Neural cell (in vitro differentiated cells): ENCODE results near the gene DGKD. TPM values are rescaled to one million over a fixed set of nuclear protein-coding genes. Genes with fewer than 3 reads are reported as not detected.

ENCODE experiments used
- H2AFZ ChIP-seq: fragments of 200-600, 300-800 bp; sonication (generic), shearing (Covaris generic); 2 replicates; pipeline ENCODE4 v1.6.0; 2014; ENCODE audit warnings: low read depth, mild to moderate bottlenecking, antibody characterized with exemption, low read length, moderate library complexity
- H3F3A ChIP-seq: fragments of 200-600 bp; shearing (Covaris generic); 2 replicates; pipeline ENCODE4 v1.6.1; 2016; ENCODE audit warnings: mild to moderate bottlenecking, moderate library complexity, mixed read lengths, antibody characterized with exemption, low read length; ENCODE audit not compliant: insufficient read depth, poor library complexity, severe bottlenecking
- H3K27ac ChIP-seq: fragments of 200-600, 300-800 bp; sonication (generic), shearing (Covaris generic); 2 replicates; pipeline ENCODE4 v1.5.1; 2014; ENCODE audit warnings: mild to moderate bottlenecking, low read length, moderate library complexity
- H3K27me3 ChIP-seq: fragments of 300-800, 200-600 bp; sonication (generic), shearing (Covaris generic); 2 replicates; pipeline ENCODE4 v1.6.0; 2014; ENCODE audit warnings: mild to moderate bottlenecking, low read depth, low read length, moderate library complexity; ENCODE audit not compliant: insufficient read depth
- H3K36me3 ChIP-seq: fragments of 300-800, 200-600 bp; sonication (generic), shearing (Covaris generic); 2 replicates; pipeline ENCODE4 v1.5.1; 2014; ENCODE audit warnings: mild to moderate bottlenecking, antibody characterized with exemption, low read length, moderate library complexity; ENCODE audit not compliant: insufficient read depth
- H3K4me2 ChIP-seq: fragments of 300-800, 200-600 bp; sonication (generic), shearing (Covaris generic); 2 replicates; pipeline ENCODE4 v1.6.0; 2014; ENCODE audit warnings: mild to moderate bottlenecking, low read length
- H3K4me3 ChIP-seq: fragments of 300-800, 200-600 bp; sonication (generic), shearing (Covaris generic); 2 replicates; pipeline ENCODE4 v1.5.1; 2014; ENCODE audit warnings: mild to moderate bottlenecking, low read length, moderate library complexity
- H3K79me2 ChIP-seq: fragments of 200-600 bp; shearing (Covaris generic); replicated peaks from 2 replicates; pipeline ENCODE4 v1.6.0; 2014; ENCODE audit warnings: mild to moderate bottlenecking, low read length, moderate library complexity; ENCODE audit not compliant: insufficient read depth
- H3K9ac ChIP-seq: fragments of 300-800, 200-600 bp; sonication (generic), shearing (Covaris generic); 2 replicates; pipeline ENCODE4 v1.6.1; 2016; ENCODE audit warnings: mild to moderate bottlenecking, low read length, mixed read lengths
- H3K9me2 ChIP-seq: fragments of 200-600 bp; shearing (Covaris generic); 2 replicates; pipeline ENCODE4 v1.6.1; 2016; ENCODE audit warnings: mild to moderate bottlenecking, low read length, mixed read lengths; ENCODE audit not compliant: insufficient read depth
- H3K9me3 ChIP-seq: fragments of 200-600, 300-800 bp; sonication (generic), shearing (Covaris generic); 2 replicates; pipeline ENCODE4 v1.6.1; 2016; ENCODE audit warnings: mild to moderate bottlenecking, mixed run types, low read length, moderate library complexity, mixed read lengths
- H4K20me1 ChIP-seq: fragments of 200-600 bp; shearing (Covaris generic); 2 replicates; pipeline ENCODE4 v1.6.1; 2016; ENCODE audit warnings: mild to moderate bottlenecking, mixed run types; ENCODE audit not compliant: insufficient read depth
- EP300 ChIP-seq: fragments of 450-650 bp; conservative IDR thresholded peaks from 2 replicates; pipeline ENCODE4 v1.6.1; 2014; ENCODE audit warnings: antibody characterized with exemption, mild to moderate bottlenecking, moderate library complexity; ENCODE audit not compliant: poor library complexity, severe bottlenecking
- EZH2 ChIP-seq: fragments of 200-600, 300-800 bp; shearing (Covaris generic), sonication (generic); IDR thresholded peaks from 2 replicates; pipeline ENCODE4 v1.6.1; 2014; ENCODE audit warnings: antibody characterized with exemption, low read length, borderline replicate concordance, mild to moderate bottlenecking; ENCODE audit not compliant: insufficient read depth, poor library complexity, severe bottlenecking
- MXI1 ChIP-seq: fragments of 450-650 bp; conservative IDR thresholded peaks from 2 replicates; pipeline ENCODE4 v1.6.1; 2014; ENCODE audit warnings: antibody characterized with exemption, mild to moderate bottlenecking; ENCODE audit not compliant: poor library complexity, severe bottlenecking
- POLR2AphosphoS5 ChIP-seq: IDR thresholded peaks from 2 replicates; pipeline ENCODE4 v1.6.1; 2012
- RAD21 ChIP-seq: fragments of 450-650 bp; conservative IDR thresholded peaks from 2 replicates; pipeline ENCODE4 v1.6.1; 2014; ENCODE audit warnings: antibody characterized with exemption, mild to moderate bottlenecking, moderate library complexity
- SMC3 ChIP-seq: fragments of 450-650 bp; conservative IDR thresholded peaks from 2 replicates; pipeline ENCODE4 v1.6.1; 2014; ENCODE audit warnings: antibody characterized with exemption, mild to moderate bottlenecking, moderate library complexity; ENCODE audit not compliant: poor library complexity
- TAF1 ChIP-seq: IDR thresholded peaks from 2 replicates; pipeline ENCODE4 v1.6.1; 2012; ENCODE audit warnings: low read depth
- polyA plus RNA-seq: library from polyadenylated mRNA; depleted of rRNA; stranded (reverse); fragments of >200 nt; gene quantifications from 2 replicates; pipeline ENCODE4 v1.2.3, GENCODE V29; 2014
- TF ChIP-seq, protein P1 (sequence below): fragments of 450-650 bp; IDR thresholded peaks from 2 replicates; pipeline ENCODE4 v1.5.1; 2014; ENCODE audit warnings: antibody characterized with exemption, mild to moderate bottlenecking, moderate library complexity; ENCODE audit not compliant: poor library complexity, severe bottlenecking
- TF ChIP-seq, protein P2 (sequence below): IDR thresholded peaks from 2 replicates; pipeline ENCODE4 v1.6.1; 2012; ENCODE audit warnings: borderline replicate concordance

DGKD gene
- polyA plus RNA-seq, 1 donor from 2014 or later: 36.4 TPM

DNA sequence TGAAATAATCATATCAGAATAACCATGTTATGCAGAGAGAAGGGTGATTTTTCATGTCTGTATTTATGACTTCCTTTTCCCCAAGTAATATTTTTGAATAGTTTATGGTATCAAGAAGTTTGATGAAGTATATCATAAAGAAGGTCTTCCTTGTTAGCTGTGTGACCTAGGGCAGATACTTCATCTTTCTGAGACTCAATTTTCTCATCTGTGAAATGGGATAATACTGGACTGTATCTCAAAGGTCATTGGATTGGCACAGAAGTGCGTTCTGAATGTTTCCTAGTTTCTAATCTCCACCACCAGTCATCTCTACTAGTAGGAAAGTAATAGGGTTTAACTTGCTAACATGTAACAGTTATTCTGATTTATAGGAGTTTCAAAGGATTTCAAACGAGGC is 52.6 kb downstream of the DGKD start:
- Histone ChIP-seq H3K4me3 (no peak overlapping the region), H2AFZ (no peak overlapping the region), H3K36me3 (no peaks in the 10 kb centered on the region), H3K9me2 (no peaks in the 10 kb centered on the region), H3K27me3 (no peaks in the 10 kb centered on the region), H3K27ac (no peak overlapping the region), H3K79me2 (no peaks in the 10 kb centered on the region), H3K9ac (no peak overlapping the region), H3K4me2 (no peak overlapping the region), H3F3A (no peaks in the 10 kb centered on the region), H3K9me3 (no peaks in the 10 kb centered on the region), H4K20me1 (no peaks in the 10 kb centered on the region)
- TF ChIP-seq, protein P1, sequence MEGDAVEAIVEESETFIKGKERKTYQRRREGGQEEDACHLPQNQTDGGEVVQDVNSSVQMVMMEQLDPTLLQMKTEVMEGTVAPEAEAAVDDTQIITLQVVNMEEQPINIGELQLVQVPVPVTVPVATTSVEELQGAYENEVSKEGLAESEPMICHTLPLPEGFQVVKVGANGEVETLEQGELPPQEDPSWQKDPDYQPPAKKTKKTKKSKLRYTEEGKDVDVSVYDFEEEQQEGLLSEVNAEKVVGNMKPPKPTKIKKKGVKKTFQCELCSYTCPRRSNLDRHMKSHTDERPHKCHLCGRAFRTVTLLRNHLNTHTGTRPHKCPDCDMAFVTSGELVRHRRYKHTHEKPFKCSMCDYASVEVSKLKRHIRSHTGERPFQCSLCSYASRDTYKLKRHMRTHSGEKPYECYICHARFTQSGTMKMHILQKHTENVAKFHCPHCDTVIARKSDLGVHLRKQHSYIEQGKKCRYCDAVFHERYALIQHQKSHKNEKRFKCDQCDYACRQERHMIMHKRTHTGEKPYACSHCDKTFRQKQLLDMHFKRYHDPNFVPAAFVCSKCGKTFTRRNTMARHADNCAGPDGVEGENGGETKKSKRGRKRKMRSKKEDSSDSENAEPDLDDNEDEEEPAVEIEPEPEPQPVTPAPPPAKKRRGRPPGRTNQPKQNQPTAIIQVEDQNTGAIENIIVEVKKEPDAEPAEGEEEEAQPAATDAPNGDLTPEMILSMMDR: no peak
- TF ChIP-seq EZH2: no peak
- TF ChIP-seq POLR2AphosphoS5: no peak
- no peak for TF ChIP-seq MXI1
- no peak for TF ChIP-seq SMC3
- no peak for TF ChIP-seq EP300
- TF ChIP-seq, protein P2, sequence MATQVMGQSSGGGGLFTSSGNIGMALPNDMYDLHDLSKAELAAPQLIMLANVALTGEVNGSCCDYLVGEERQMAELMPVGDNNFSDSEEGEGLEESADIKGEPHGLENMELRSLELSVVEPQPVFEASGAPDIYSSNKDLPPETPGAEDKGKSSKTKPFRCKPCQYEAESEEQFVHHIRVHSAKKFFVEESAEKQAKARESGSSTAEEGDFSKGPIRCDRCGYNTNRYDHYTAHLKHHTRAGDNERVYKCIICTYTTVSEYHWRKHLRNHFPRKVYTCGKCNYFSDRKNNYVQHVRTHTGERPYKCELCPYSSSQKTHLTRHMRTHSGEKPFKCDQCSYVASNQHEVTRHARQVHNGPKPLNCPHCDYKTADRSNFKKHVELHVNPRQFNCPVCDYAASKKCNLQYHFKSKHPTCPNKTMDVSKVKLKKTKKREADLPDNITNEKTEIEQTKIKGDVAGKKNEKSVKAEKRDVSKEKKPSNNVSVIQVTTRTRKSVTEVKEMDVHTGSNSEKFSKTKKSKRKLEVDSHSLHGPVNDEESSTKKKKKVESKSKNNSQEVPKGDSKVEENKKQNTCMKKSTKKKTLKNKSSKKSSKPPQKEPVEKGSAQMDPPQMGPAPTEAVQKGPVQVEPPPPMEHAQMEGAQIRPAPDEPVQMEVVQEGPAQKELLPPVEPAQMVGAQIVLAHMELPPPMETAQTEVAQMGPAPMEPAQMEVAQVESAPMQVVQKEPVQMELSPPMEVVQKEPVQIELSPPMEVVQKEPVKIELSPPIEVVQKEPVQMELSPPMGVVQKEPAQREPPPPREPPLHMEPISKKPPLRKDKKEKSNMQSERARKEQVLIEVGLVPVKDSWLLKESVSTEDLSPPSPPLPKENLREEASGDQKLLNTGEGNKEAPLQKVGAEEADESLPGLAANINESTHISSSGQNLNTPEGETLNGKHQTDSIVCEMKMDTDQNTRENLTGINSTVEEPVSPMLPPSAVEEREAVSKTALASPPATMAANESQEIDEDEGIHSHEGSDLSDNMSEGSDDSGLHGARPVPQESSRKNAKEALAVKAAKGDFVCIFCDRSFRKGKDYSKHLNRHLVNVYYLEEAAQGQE: no peak
- TF ChIP-seq TAF1: no peak
- no peak for TF ChIP-seq RAD21

DNA sequence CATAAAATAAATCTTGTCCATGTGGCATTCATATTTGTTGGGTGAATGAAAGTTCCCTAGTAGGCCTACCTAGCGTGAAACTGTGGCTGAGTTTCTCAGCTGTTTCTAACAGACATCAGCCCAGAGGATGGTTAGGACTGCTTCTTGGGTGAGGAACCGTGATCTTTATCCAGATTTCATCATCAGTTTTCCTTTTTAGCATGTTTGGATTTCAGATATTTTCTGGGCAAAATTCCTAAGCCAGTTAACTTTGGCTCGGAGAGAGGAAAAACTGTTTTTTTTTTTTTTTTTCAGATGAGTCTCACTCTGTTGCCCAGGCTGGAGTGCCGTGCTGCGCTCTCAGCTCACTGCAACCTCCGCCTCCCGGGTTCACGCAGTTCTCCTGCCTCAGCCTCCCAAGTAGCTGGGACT is 53.5 kb downstream of the DGKD start:
- H3K4me2 ChIP-seq: no peak overlapping the region
- no peaks in the 10 kb centered on the region for H3K36me3 ChIP-seq
- no peak overlapping the region for H3K9ac ChIP-seq
- H3F3A ChIP-seq: no peaks in the 10 kb centered on the region
- no peak overlapping the region for H2AFZ ChIP-seq
- no peaks in the 10 kb centered on the region for H3K27me3 ChIP-seq
- no peaks in the 10 kb centered on the region for H4K20me1 ChIP-seq
- no peaks in the 10 kb centered on the region for H3K9me2 ChIP-seq
- H3K9me3 ChIP-seq: no peaks in the 10 kb centered on the region
- TF ChIP-seq, protein P2: no peak
- TF ChIP-seq MXI1 (no peak), EP300 (no peak), TAF1 (no peak), POLR2AphosphoS5 (no peak), SMC3 (no peak), RAD21 (no peak), EZH2 (no peak)
- TF ChIP-seq, protein P1: no peak
- no peaks in the 10 kb centered on the region for H3K79me2 ChIP-seq
- H3K27ac ChIP-seq: no peak overlapping the region
- no peak overlapping the region for H3K4me3 ChIP-seq
